GM20000 (cell line): ENCODE measurements around the gene CUBN.

Source experiments
- DNase-seq: peaks from one replicate; pipeline ENCODE4 v3.0.0; 2012; ENCODE audit warnings: low spot score
- TF ChIP-seq, protein P1 (sequence below): IDR thresholded peaks from 2 replicates; pipeline ENCODE4 v1.5.1; 2012; ENCODE audit warnings: mild to moderate bottlenecking, control low read depth; ENCODE audit errors: extremely low read depth, missing control alignments

CUBN gene

DNA sequence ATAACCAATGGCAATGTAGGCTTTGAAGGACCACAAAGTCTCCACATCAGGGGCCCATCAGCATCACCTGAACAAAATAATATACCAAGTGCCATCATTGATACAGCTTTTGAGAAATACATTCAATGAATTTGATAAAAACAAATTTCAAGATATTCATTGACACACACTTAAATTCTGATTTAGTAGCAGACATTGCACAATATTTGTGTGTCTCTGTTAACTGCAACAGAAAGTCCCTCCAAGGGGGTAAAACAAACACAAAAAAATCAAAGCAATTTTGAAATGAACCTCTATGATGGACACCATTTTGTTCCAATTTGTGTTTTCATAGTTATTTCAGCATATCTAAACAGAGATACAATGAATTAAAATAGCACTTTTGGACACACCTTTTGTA, 225.6 kb downstream of the CUBN start:
- DNase-seq: no peak
- TF ChIP-seq, protein P1, sequence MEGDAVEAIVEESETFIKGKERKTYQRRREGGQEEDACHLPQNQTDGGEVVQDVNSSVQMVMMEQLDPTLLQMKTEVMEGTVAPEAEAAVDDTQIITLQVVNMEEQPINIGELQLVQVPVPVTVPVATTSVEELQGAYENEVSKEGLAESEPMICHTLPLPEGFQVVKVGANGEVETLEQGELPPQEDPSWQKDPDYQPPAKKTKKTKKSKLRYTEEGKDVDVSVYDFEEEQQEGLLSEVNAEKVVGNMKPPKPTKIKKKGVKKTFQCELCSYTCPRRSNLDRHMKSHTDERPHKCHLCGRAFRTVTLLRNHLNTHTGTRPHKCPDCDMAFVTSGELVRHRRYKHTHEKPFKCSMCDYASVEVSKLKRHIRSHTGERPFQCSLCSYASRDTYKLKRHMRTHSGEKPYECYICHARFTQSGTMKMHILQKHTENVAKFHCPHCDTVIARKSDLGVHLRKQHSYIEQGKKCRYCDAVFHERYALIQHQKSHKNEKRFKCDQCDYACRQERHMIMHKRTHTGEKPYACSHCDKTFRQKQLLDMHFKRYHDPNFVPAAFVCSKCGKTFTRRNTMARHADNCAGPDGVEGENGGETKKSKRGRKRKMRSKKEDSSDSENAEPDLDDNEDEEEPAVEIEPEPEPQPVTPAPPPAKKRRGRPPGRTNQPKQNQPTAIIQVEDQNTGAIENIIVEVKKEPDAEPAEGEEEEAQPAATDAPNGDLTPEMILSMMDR: no peak

DNA sequence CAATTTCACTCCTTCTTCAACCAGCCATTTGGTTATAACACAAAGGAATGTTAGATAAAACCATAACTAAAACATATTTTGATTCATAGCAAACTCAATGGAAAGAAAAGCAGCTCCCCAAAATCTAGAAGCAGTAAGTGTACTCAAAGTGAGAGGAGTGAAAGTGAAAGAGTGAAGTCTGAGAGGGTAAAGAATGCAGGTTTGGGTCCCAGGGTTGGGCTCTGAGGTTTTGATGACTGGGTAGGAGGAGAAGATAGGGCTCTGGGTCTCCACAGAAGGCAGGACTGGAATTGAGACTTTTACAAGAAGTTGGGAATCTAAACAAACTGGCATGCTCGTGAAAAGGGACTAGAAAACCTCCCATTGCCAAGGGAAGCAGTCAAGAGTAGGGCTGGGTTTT, 227.0 kb downstream of the CUBN start:
- TF ChIP-seq, protein P1: no peak

DNA sequence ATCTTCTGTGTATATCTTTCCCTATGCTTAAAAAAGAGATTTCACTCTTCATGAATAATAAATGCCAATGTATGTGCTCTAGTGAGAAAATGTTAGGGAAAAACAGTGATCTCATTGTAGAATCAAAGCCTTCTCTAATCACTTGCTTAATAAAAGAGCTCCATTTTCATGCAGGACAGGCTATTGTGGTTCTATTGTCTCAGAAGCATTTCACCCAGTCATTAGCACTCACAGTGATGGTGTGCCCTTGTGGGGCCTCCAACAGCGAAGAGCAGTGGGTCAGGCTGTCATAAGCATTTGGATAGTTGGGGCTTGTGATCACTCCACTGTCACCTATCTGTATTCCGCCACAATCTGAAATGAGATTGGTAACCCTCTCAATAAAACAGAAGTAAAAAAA, 228.5 kb downstream of the CUBN start:
- DNase-seq: no peak
- TF ChIP-seq, protein P1: no peak

More for the DNA sequence above, 227.0 kb downstream of the CUBN start:
- no peak for DNase-seq

DNA sequence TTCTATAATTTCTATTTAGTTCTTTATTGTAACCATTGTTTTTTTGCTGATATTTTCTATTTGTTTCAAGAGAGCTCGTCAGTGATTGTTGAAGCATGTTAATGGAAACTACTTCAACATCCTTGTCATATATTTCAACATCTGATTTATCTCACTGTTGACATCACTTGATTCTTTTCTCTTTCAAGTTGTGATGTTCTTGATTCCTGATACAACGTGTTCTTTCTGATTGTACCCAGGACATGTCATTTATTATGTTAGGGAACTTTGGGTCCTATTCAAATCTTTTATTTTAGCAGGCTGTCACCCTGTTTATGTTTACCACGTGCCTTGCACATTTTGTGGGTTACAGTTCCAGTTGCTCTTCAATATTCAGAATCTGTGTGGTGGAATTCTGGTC, 232.6 kb downstream of the CUBN start:
- TF ChIP-seq, protein P1: no peak
- DNase-seq: no peak

DNA sequence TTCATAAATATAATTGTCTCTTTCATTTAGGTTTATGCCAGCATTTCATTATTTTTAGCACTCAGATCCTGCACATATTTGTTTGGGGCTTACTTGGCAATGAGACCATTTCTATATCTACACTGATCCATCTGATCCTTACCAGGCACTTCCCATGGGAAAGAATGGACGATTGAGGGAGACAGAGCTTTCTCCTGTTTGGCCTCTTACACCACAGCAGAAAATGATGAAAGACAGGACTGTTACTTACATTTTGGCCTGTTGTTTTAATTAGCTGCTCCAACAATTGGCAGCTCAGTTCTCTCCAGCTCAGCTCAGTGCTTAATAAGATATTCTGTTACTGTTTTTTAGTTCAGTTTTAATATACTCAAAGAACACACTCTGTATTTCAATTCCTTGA, 234.8 kb downstream of the CUBN start:
- TF ChIP-seq, protein P1: no peak
- no peak for DNase-seq

DNA sequence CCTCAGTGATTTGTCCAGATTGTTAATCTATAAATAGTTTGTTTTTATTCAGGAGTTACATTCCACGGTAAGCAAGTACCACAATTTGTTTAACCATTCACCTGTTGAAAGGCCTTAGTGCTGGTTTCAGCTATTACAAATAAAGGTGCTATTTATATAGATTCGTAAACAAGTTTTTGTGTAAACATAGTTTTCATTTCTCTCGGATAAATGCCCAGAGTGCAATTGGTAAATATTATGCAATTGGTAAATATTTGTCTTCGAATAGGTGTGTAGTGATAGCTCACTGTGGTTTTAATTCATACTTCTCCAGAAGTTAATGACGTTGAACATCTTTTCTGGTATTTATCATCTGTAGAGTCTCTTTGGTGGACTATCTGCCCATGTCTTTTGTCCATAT, 235.9 kb downstream of the CUBN start:
- TF ChIP-seq, protein P1: no peak
- no peak for DNase-seq

DNA sequence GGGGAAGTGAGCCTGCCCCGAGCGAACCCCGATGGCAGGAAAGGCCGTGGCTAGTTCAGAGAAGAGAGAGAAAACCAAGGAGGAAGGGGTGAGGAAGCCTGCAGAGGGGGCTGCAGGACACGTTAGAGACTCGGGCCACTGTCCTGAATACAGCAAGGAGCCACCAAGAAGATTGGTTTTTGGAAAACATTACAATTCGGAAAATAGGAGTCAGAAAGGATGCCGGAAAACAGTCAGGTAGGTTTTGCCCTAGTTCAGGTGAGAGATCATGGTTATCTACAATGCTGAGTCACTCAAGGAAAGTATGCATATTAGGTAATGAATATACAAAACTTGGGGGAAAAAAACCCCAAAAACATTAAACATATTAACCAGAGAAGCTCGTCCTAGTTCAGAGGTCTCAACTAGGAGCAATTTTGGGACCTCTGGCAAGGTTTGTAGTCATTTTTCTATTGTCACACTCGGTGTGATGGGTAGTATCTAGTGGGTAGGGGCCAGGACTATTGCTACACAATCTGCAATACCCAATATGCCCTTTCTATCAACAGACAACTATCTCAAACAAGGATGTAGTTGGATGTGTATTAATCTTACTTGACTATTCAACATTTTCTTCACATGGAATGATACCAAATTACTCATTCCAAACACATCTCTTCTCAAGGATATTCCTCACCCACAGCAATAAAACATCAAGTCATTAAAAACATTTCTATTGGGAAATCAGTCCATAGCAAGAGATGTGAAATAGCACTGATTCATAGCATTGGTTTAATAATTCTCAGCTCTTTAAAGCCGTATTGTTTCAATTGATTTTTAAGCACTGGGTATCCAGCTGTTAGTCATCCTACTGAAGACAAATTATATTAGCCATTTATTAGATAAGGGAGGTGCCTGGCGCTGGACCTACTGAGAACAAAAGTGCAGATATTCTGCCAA, 238.0 kb downstream of the CUBN start:
- TF ChIP-seq, protein P1: no peak
- no peak for DNase-seq
